GM18861 (cell line): Measurements from ENCODE around the gene PPM1H.
"Not testable (repeated sequence)": the region's sequence is repeated elsewhere in the genome, so short reads cannot be mapped to it uniquely, and the experiment has no call there.

ENCODE experiments used
- ATAC-seq: cut with Tn5 transposase; IDR thresholded peaks from one replicate; pipeline ENCODE4 v1.9.1; 2021; ENCODE audit not compliant: unreplicated experiment

Gene PPM1H

DNA sequence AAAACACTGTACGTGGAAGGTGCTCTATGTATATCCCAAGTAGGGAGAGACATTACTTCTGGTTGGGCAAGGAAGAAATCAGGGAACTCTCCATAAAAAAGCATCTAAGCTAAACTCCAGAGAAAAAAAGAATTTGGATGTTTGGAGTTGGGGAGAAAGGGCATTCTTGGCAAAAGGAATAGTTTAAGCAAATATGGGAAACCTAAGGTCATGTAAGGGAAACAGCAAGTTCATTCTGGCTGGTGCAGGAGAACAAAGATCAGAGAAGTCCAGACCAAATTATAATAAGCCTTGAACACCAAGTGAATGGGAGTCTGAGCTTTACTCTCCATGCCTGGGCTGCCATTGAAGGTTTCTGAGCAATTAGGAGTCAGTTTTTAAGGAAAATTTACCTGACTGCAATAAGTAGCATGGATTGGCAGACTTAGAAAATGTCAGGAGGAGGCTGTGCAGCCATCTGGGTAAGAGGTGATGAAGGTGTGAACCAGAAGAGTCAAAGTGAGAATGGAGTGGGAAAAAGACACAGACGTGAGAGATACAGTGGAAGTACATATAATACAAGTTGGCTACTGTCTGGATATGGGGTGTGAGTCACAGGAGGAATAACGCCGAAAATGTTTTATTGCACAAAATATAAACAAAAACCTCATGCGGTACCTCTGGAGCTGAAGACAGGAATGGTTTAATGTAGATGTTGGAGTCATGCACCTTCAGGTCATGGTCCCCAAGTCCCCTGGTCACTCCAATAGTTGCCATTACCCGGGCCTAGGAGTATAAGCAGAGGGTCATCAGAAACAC, 245.7 kb downstream of the PPM1H start:
- ATAC-seq, result no peak

GRCh38 chr12:62686938-62687337, 248.0 kb downstream of the PPM1H start:
- no peak for ATAC-seq

- ATAC-seq, result no peak
Observed at GRCh38 chr12:62684570-62685295, 250.2 kb downstream of the PPM1H start.

- no peak for ATAC-seq
Observed at GRCh38 chr12:62683776-62684569, 251.0 kb downstream of the PPM1H start.

DNA sequence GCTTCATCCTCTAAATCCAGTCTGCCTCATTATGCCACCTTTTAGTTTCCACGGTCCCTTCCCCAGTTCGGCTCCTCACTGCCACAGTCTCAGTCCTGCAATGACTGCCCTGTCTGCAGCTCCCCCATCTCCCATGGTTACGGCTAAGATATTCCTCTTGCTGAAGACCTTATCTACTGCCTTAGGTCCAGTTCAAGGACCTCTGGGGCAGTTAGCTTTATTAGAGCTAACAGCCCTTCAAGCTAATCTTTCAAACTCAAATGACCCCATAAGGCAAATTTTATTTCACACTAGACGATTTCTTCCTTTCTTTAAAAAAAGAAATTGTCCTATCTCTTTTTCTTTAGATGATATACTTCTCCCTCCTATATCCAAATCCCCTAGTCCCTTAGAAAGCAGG, 253.6 kb downstream of the PPM1H start:
- no peak for ATAC-seq

- no peak for ATAC-seq
Observed at GRCh38 chr12:62679608-62680007, 255.3 kb downstream of the PPM1H start.

DNA sequence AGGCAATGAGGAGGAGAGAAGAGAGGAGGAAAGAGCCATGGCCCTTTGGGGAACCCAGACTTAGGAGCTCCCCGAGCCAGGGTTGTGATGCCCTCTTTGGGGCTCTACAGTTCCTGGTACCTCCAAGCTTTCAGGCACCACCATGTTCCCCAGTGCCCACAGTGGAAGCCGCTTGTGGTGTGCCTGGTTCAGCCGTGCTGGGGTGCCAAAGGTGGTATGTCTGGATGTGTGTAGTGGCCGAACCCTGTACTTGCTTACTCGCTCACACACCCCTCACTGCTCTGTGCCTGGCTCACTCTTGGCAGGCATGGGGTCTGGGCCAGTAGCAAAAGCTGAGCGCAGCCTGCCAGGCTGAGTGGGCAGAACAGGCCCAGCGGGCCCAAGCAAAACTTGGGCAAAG, 257.6 kb downstream of the PPM1H start:
- ATAC-seq, result no peak

- no peak for ATAC-seq
Observed at GRCh38 chr12:62676521-62677307, 258.2 kb downstream of the PPM1H start.

DNA sequence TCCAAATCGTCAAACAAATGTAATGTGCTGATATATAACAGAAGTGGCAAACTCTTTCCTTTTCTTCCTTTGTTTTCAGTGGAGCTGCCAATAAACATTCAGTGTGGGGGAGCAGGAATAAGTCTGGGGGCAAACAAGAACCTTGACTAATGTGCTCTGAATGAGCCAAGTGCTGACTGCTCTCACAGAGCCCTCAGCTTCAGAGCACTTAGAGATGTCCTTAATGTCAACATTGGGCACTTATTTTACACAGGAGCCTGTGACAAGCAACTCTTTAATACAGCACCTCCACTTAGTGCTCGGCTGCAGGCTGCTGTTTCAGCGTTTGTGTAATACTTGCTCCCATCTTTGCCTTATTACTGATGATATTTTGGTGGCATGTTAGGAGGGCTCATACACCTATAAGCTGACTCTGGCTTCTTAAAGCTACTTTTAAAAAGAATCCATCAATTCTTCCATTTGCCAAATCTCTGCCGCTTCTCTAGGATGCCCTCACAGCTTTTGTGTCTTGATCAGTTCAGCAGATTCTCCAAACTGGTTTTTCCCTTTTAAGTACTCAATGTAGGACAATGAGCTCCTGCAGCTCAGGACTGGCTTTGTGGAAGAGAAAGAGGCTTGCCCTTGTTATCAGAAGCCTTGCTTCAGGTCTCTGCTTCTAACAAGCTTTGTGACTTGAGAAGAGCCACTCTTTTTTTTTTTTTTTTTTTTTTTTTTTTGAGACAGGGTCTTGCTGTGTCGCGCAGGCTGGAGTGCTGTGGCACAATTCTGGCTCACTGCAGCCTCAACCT, 261.7 kb downstream of the PPM1H start:
- no peak for ATAC-seq

GRCh38 chr12:62670986-62671720, 263.8 kb downstream of the PPM1H start:
- ATAC-seq, result no peak

DNA sequence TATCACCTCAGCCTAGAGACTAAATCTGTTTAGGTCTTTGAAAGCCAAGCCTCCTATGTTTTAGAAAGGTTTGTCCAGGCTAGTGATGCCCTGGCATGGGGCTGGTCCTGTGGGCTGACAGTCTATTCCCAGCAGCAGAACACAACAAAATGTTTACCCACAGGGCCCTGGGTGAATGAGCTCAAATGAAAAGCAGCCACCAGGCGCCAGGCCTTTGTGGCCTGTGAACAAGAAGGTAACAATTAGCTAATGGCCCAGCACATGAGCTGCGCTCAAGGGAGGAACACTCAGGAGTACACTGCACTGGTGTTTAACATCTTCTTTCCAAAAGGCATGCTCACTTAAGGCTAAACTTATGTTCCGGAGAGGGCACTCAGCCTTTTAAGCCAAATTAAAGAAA, 266.2 kb downstream of the PPM1H start:
- no peak for ATAC-seq

GRCh38 chr12:62664951-62665350, 270.0 kb downstream of the PPM1H start:
- not testable (repeated sequence) for ATAC-seq

- no peak for ATAC-seq
Observed at GRCh38 chr12:62660756-62661155, 274.2 kb downstream of the PPM1H start.

- ATAC-seq, result no peak
Observed at GRCh38 chr12:62659453-62660295, 275.3 kb downstream of the PPM1H start.

- no peak for ATAC-seq
Observed at GRCh38 chr12:62658910-62659309, 276.0 kb downstream of the PPM1H start.

DNA sequence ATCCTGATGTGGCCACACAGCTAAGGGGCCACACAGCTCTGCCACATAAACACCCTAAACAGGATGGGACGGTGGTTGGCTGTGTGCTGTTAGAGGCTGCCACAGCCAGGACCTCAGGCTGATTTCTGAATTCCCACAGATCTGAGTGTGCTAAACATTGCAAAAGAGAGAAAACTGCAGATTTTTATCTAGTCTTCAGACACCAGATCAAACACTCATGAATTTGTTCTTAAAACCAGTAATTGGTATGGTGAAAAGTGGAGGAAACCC, 277.7 kb downstream of the PPM1H start:
- no peak for ATAC-seq

- ATAC-seq, result no peak
Observed at GRCh38 chr12:62656591-62657362, 278.2 kb downstream of the PPM1H start.

DNA sequence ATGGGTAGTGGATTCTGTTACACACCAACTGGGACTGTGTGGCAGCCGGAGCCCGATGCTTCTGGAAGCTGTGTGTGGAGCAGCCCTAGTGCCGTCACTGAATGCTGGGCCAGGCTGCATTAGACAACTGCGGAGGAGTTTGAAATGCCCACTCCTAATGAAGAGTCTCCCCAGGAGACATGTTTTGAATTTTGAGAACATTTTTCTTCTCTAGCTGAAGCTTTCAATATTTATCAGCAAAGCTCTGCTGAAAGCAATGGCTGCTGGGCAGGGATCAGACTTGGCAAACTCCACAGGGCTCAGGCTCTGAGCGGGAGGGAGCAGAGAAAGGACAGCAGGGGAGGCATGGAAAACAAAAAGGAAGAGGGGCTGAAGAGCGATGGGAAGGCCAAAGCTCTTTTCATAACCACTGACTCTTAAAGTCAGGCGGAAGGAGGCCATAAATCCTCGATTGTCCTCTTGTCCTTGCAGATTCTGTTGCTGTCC, 279.2 kb downstream of the PPM1H start:
- no peak for ATAC-seq
